ENCODE results near the gene GPD1L. TPM values are rescaled to one million over a fixed set of nuclear protein-coding genes. Genes with fewer than 3 reads are reported as not detected.
A peak's percentile ranks its signal among the peaks of the same experiment; 100 is the strongest.

GPD1L gene
- polyA plus RNA-seq, 1 donor (not counting 4 experiments of a cell fraction or from before 2014, with no cell fraction given), result 4.5 TPM

DNA sequence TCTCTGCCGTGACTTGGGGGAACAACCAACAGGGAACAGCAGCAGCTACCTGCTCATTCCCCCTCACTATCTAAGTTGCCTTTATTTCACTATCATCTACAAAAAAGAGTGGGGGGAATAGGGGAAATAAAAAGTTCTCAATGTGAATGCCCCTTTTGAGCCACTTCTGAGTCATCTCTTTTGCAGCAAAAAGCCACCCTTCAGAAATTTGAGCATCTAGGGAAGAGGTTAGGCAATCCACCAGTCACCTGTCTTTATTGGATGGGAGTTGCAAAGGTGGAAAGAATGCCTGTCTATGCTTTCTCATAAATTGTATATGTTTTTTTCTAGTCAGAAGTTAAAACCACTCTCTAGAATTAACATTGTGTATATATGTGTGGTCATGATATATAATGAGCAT, 41.1 kb downstream of the GPD1L start:
- Histone ChIP-seq H2AFZ (ENCODE audit: control insufficient read depth, low read length) (no peak overlapping the region), H3K9me1 (ENCODE audit: control insufficient read depth, extremely low read depth, insufficient read depth, low read length) (no peaks in the 10 kb centered on the region), H3K79me2 (ENCODE audit: control insufficient read depth, insufficient read depth, low read length) (no peaks in the 10 kb centered on the region), H3K27me3 (ENCODE audit: control insufficient read depth, extremely low read depth, insufficient read depth, low read length) (no peaks in the 10 kb centered on the region), H3K4me3 (ENCODE audit: control insufficient read depth in 2 of 3, extremely low read depth in 1 of 3, insufficient read depth in 2 of 3, low read depth in 1 of 3, low read length in 3 of 3) (no peak overlapping the region), H3K27ac (ENCODE audit: control insufficient read depth, insufficient read depth, low read length) (no peak overlapping the region), H3K4me1 (ENCODE audit: control insufficient read depth, extremely low read depth, insufficient read depth, low read length) (peaks cover 4% of the 10 kb centered on the region), H3K4me2 (ENCODE audit: control insufficient read depth, extremely low read depth, insufficient read depth, low read depth, low read length) (no peak overlapping the region), H4K20me1 (ENCODE audit: control insufficient read depth, extremely low read depth, insufficient read depth, low read length) (no peaks in the 10 kb centered on the region), H3K36me3 (ENCODE audit: control insufficient read depth in 2 of 2, extremely low read depth in 1 of 2, insufficient read depth in 2 of 2, low read length in 2 of 2) (no peaks in the 10 kb centered on the region), H3K9me3 (ENCODE audit: control insufficient read depth, low read depth, low read length) (no peaks in the 10 kb centered on the region), H3K9ac (ENCODE audit: control insufficient read depth, extremely low read depth, insufficient read depth, low read length) (no peak overlapping the region)
- TF ChIP-seq, protein P1, sequence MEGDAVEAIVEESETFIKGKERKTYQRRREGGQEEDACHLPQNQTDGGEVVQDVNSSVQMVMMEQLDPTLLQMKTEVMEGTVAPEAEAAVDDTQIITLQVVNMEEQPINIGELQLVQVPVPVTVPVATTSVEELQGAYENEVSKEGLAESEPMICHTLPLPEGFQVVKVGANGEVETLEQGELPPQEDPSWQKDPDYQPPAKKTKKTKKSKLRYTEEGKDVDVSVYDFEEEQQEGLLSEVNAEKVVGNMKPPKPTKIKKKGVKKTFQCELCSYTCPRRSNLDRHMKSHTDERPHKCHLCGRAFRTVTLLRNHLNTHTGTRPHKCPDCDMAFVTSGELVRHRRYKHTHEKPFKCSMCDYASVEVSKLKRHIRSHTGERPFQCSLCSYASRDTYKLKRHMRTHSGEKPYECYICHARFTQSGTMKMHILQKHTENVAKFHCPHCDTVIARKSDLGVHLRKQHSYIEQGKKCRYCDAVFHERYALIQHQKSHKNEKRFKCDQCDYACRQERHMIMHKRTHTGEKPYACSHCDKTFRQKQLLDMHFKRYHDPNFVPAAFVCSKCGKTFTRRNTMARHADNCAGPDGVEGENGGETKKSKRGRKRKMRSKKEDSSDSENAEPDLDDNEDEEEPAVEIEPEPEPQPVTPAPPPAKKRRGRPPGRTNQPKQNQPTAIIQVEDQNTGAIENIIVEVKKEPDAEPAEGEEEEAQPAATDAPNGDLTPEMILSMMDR (optimal IDR thresholded peaks at IDR 0.05 in 1 of 3, IDR thresholded peaks at IDR 0.05 in 1 of 3, conservative IDR thresholded peaks at IDR 0.05 in 1 of 3; ENCODE audit: extremely low read depth in 1 of 3, insufficient read depth in 2 of 3, low read length in 3 of 3), result no peak
- no peak for TF ChIP-seq EZH2 (IDR thresholded peaks at IDR 0.05; ENCODE audit: low read length)
- FAIRE-seq (no peak), DNase-seq (ENCODE audit: low read depth, low spot score) (no peak)
- dilution Hi-C loops (cut with MboI; ENCODE audit: extremely low pct_ligation_motif_present, low sequenced_read_pairs), result loop anchor here (25.0 kb wide), 1 partner anchor 135 kb away; no protein-coding TSS in a partner anchor

DNA sequence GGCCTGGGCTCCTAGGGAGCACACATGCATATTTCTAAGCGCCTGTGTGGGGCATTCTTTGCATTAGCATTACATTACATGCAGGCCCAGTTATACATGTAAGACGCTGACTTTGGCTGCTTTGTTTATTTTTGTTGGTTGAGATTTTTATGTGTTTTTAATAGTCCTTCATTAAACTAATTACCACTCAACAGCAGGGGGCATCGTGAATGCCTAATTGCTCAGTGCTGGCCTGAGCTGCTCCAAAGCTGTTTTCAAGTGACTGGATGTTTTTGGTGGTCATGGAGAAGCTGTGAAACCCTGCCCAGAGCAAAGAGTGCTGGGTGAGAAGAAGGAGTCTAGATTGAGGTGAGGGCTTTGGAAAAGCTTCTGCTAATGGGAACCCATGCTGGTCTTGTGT, 41.5 kb downstream of the GPD1L start:
- DNase-seq (ENCODE audit: low read depth, low spot score) (no peak), FAIRE-seq (no peak)
- dilution Hi-C loops (cut with MboI; ENCODE audit: extremely low pct_ligation_motif_present, low sequenced_read_pairs), result loop anchor here (25.0 kb wide), 1 partner anchor 136 kb away; no protein-coding TSS in a partner anchor
- Histone ChIP-seq H3K4me2 (ENCODE audit: control insufficient read depth, extremely low read depth, insufficient read depth, low read depth, low read length) (no peak overlapping the region), H4K20me1 (ENCODE audit: control insufficient read depth, extremely low read depth, insufficient read depth, low read length) (no peaks in the 10 kb centered on the region), H3K27me3 (ENCODE audit: control insufficient read depth, extremely low read depth, insufficient read depth, low read length) (no peaks in the 10 kb centered on the region), H3K9ac (ENCODE audit: control insufficient read depth, extremely low read depth, insufficient read depth, low read length) (no peak overlapping the region), H3K9me3 (ENCODE audit: control insufficient read depth, low read depth, low read length) (no peaks in the 10 kb centered on the region), H3K9me1 (ENCODE audit: control insufficient read depth, extremely low read depth, insufficient read depth, low read length) (no peaks in the 10 kb centered on the region), H3K4me1 (ENCODE audit: control insufficient read depth, extremely low read depth, insufficient read depth, low read length) (peaks cover 4% of the 10 kb centered on the region), H2AFZ (ENCODE audit: control insufficient read depth, low read length) (no peak overlapping the region), H3K27ac (ENCODE audit: control insufficient read depth, insufficient read depth, low read length) (no peak overlapping the region), H3K79me2 (ENCODE audit: control insufficient read depth, insufficient read depth, low read length) (no peaks in the 10 kb centered on the region), H3K4me3 (ENCODE audit: control insufficient read depth in 2 of 3, extremely low read depth in 1 of 3, insufficient read depth in 2 of 3, low read depth in 1 of 3, low read length in 3 of 3) (no peak overlapping the region), H3K36me3 (ENCODE audit: control insufficient read depth in 2 of 2, extremely low read depth in 1 of 2, insufficient read depth in 2 of 2, low read length in 2 of 2) (no peaks in the 10 kb centered on the region)
- TF ChIP-seq, protein P1 (optimal IDR thresholded peaks at IDR 0.05 in 1 of 3, IDR thresholded peaks at IDR 0.05 in 1 of 3, conservative IDR thresholded peaks at IDR 0.05 in 1 of 3; ENCODE audit: extremely low read depth in 1 of 3, insufficient read depth in 2 of 3, low read length in 3 of 3), result peak in 2 of 3 experiments; percentile 21 to 27
- no peak for TF ChIP-seq EZH2 (IDR thresholded peaks at IDR 0.05; ENCODE audit: low read length)

Data from keratinocyte (primary cell).